Measurements from ENCODE around the gene NPRL2. TPM values are rescaled to one million over a fixed set of nuclear protein-coding genes. Genes with fewer than 3 reads are reported as not detected.

Gene NPRL2
- total RNA-seq, 1 experiment from 2014 or later: 20.6 TPM

DNA sequence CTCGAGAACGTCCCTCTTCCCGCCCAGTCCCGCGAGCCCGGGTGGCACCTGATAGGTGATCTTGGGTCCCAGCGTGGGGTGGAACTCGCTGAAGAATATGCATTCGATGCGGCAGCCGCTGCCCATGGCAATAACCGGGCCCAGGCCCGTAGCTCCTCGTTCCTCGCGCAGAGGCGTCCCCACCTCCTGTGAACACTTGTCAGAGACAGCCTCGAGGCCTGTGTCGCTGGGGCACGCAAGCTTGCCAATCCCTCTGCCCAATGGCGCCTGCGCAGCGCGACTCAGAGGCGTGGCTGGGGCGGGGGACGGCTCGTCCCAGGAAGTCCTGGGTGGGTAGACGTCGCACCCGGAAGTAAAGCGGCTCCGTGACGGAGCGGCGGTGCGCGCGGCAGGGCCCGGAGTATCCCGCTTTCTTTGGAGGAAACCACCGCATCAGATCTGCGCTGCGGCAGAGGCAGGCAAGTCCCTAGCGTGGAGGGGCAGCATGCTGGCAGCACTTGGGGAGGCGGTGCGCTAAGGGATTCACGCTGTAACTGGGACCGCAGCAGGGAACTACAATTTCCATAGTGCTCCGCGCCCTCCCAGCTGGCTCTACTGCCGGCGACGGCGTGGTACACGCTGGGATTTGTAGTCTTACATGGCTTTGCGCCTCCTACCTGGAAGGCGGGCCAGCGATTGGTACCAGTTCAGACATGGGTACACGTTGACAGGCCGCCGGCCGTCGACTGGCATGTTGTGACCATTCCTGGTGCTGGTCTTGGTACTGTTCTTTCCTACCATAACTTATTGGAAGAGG lies at the start of gene NPRL2, which contains the start of gene CYB561D2 (continued):
- TF ChIP-seq, protein P1, sequence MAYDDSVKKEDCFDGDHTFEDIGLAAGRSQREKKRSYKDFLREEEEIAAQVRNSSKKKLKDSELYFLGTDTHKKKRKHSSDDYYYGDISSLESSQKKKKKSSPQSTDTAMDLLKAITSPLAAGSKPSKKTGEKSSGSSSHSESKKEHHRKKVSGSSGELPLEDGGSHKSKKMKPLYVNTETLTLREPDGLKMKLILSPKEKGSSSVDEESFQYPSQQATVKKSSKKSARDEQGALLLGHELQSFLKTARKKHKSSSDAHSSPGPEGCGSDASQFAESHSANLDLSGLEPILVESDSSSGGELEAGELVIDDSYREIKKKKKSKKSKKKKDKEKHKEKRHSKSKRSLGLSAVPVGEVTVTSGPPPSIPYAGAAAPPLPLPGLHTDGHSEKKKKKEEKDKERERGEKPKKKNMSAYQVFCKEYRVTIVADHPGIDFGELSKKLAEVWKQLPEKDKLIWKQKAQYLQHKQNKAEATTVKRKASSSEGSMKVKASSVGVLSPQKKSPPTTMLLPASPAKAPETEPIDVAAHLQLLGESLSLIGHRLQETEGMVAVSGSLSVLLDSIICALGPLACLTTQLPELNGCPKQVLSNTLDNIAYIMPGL (CRISPR knock-in tag; IDR thresholded peaks at IDR 0.05): no peak
- TF ChIP-seq ATF1 (CRISPR knock-in tag; IDR thresholded peaks at IDR 0.05): no peak; the same call in 1 of the 2 replicates
- TF ChIP-seq, protein P2, sequence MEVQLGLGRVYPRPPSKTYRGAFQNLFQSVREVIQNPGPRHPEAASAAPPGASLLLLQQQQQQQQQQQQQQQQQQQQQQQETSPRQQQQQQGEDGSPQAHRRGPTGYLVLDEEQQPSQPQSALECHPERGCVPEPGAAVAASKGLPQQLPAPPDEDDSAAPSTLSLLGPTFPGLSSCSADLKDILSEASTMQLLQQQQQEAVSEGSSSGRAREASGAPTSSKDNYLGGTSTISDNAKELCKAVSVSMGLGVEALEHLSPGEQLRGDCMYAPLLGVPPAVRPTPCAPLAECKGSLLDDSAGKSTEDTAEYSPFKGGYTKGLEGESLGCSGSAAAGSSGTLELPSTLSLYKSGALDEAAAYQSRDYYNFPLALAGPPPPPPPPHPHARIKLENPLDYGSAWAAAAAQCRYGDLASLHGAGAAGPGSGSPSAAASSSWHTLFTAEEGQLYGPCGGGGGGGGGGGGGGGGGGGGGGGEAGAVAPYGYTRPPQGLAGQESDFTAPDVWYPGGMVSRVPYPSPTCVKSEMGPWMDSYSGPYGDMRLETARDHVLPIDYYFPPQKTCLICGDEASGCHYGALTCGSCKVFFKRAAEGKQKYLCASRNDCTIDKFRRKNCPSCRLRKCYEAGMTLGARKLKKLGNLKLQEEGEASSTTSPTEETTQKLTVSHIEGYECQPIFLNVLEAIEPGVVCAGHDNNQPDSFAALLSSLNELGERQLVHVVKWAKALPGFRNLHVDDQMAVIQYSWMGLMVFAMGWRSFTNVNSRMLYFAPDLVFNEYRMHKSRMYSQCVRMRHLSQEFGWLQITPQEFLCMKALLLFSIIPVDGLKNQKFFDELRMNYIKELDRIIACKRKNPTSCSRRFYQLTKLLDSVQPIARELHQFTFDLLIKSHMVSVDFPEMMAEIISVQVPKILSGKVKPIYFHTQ (CRISPR knock-in tag; IDR thresholded peaks at IDR 0.05): no peak
- TF ChIP-seq ZNF263 (CRISPR knock-in tag; IDR thresholded peaks at IDR 0.05; ENCODE audit: low read depth): no peak
- TF ChIP-seq, protein P3, sequence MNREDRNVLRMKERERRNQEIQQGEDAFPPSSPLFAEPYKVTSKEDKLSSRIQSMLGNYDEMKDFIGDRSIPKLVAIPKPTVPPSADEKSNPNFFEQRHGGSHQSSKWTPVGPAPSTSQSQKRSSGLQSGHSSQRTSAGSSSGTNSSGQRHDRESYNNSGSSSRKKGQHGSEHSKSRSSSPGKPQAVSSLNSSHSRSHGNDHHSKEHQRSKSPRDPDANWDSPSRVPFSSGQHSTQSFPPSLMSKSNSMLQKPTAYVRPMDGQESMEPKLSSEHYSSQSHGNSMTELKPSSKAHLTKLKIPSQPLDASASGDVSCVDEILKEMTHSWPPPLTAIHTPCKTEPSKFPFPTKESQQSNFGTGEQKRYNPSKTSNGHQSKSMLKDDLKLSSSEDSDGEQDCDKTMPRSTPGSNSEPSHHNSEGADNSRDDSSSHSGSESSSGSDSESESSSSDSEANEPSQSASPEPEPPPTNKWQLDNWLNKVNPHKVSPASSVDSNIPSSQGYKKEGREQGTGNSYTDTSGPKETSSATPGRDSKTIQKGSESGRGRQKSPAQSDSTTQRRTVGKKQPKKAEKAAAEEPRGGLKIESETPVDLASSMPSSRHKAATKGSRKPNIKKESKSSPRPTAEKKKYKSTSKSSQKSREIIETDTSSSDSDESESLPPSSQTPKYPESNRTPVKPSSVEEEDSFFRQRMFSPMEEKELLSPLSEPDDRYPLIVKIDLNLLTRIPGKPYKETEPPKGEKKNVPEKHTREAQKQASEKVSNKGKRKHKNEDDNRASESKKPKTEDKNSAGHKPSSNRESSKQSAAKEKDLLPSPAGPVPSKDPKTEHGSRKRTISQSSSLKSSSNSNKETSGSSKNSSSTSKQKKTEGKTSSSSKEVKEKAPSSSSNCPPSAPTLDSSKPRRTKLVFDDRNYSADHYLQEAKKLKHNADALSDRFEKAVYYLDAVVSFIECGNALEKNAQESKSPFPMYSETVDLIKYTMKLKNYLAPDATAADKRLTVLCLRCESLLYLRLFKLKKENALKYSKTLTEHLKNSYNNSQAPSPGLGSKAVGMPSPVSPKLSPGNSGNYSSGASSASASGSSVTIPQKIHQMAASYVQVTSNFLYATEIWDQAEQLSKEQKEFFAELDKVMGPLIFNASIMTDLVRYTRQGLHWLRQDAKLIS (CRISPR knock-in tag; IDR thresholded peaks at IDR 0.05; ENCODE audit: borderline replicate concordance): peak; percentile 85
- TF ChIP-seq, protein P4, sequence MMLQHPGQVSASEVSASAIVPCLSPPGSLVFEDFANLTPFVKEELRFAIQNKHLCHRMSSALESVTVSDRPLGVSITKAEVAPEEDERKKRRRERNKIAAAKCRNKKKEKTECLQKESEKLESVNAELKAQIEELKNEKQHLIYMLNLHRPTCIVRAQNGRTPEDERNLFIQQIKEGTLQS (CRISPR knock-in tag; conservative IDR thresholded peaks at IDR 0.05): peak; percentile 72
- no peak for TF ChIP-seq OVOL2 (CRISPR knock-in tag; IDR thresholded peaks at IDR 0.05; ENCODE audit: borderline replicate concordance)
- TF ChIP-seq, protein P5, sequence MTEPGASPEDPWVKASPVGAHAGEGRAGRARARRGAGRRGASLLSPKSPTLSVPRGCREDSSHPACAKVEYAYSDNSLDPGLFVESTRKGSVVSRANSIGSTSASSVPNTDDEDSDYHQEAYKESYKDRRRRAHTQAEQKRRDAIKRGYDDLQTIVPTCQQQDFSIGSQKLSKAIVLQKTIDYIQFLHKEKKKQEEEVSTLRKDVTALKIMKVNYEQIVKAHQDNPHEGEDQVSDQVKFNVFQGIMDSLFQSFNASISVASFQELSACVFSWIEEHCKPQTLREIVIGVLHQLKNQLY (CRISPR knock-in tag; IDR thresholded peaks at IDR 0.05): no peak
- no peak for TF ChIP-seq EMX1 (CRISPR knock-in tag; IDR thresholded peaks at IDR 0.05)
- TF ChIP-seq, protein P6, sequence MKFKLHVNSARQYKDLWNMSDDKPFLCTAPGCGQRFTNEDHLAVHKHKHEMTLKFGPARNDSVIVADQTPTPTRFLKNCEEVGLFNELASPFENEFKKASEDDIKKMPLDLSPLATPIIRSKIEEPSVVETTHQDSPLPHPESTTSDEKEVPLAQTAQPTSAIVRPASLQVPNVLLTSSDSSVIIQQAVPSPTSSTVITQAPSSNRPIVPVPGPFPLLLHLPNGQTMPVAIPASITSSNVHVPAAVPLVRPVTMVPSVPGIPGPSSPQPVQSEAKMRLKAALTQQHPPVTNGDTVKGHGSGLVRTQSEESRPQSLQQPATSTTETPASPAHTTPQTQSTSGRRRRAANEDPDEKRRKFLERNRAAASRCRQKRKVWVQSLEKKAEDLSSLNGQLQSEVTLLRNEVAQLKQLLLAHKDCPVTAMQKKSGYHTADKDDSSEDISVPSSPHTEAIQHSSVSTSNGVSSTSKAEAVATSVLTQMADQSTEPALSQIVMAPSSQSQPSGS (CRISPR knock-in tag; IDR thresholded peaks at IDR 0.05; ENCODE audit: borderline replicate concordance, low read depth): no peak
- TF ChIP-seq, protein P7, sequence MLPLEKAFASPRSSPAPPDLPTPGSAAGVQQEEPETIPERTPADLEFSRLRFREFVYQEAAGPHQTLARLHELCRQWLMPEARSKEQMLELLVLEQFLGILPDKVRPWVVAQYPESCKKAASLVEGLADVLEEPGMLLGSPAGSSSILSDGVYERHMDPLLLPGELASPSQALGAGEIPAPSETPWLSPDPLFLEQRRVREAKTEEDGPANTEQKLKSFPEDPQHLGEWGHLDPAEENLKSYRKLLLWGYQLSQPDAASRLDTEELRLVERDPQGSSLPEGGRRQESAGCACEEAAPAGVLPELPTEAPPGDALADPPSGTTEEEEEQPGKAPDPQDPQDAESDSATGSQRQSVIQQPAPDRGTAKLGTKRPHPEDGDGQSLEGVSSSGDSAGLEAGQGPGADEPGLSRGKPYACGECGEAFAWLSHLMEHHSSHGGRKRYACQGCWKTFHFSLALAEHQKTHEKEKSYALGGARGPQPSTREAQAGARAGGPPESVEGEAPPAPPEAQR (CRISPR knock-in tag; IDR thresholded peaks at IDR 0.05): no peak
- TF ChIP-seq, protein P8, sequence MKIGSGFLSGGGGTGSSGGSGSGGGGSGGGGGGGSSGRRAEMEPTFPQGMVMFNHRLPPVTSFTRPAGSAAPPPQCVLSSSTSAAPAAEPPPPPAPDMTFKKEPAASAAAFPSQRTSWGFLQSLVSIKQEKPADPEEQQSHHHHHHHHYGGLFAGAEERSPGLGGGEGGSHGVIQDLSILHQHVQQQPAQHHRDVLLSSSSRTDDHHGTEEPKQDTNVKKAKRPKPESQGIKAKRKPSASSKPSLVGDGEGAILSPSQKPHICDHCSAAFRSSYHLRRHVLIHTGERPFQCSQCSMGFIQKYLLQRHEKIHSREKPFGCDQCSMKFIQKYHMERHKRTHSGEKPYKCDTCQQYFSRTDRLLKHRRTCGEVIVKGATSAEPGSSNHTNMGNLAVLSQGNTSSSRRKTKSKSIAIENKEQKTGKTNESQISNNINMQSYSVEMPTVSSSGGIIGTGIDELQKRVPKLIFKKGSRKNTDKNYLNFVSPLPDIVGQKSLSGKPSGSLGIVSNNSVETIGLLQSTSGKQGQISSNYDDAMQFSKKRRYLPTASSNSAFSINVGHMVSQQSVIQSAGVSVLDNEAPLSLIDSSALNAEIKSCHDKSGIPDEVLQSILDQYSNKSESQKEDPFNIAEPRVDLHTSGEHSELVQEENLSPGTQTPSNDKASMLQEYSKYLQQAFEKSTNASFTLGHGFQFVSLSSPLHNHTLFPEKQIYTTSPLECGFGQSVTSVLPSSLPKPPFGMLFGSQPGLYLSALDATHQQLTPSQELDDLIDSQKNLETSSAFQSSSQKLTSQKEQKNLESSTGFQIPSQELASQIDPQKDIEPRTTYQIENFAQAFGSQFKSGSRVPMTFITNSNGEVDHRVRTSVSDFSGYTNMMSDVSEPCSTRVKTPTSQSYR (CRISPR knock-in tag; IDR thresholded peaks at IDR 0.05): peak; percentile 90
- no peak for TF ChIP-seq RELA (CRISPR knock-in tag; IDR thresholded peaks at IDR 0.05; ENCODE audit: borderline replicate concordance)
- TF ChIP-seq ZNF671 (CRISPR knock-in tag; IDR thresholded peaks at IDR 0.05): no peak
- TF ChIP-seq RORB (CRISPR knock-in tag; IDR thresholded peaks at IDR 0.05): no peak
- TF ChIP-seq IRF2 (CRISPR knock-in tag; IDR thresholded peaks at IDR 0.05; ENCODE audit: borderline replicate concordance, low read depth): no peak
- peak; percentile 87; the same call in 1 of the 2 replicates for TF ChIP-seq SMAD3 (CRISPR knock-in tag; IDR thresholded peaks at IDR 0.05; ENCODE audit: borderline replicate concordance)
- TF ChIP-seq, protein P9, sequence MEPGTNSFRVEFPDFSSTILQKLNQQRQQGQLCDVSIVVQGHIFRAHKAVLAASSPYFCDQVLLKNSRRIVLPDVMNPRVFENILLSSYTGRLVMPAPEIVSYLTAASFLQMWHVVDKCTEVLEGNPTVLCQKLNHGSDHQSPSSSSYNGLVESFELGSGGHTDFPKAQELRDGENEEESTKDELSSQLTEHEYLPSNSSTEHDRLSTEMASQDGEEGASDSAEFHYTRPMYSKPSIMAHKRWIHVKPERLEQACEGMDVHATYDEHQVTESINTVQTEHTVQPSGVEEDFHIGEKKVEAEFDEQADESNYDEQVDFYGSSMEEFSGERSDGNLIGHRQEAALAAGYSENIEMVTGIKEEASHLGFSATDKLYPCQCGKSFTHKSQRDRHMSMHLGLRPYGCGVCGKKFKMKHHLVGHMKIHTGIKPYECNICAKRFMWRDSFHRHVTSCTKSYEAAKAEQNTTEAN (CRISPR knock-in tag; IDR thresholded peaks at IDR 0.05): no peak
- no peak for TF ChIP-seq MXD4 (CRISPR knock-in tag; IDR thresholded peaks at IDR 0.05; ENCODE audit: borderline replicate concordance)
- TF ChIP-seq TCF7 (CRISPR knock-in tag; IDR thresholded peaks at IDR 0.05; ENCODE audit: low read depth): no peak; the same call in 1 of the 2 replicates

Data from WTC11 (cell line).